CD4-positive, alpha-beta memory T cell (primary cell): ENCODE data around the gene SNED1. TPM values are rescaled to one million over a fixed set of nuclear protein-coding genes. Genes with fewer than 3 reads are reported as not detected.

Experiments
- CTCF ChIA-PET: fragments of 350-600 bp; sonication (Branson Sonifier 250); formaldehyde crosslinking; loops from one replicate; lab custom pipeline; 2021; ENCODE audit warnings: inconsistent platforms; ENCODE audit not compliant: partially characterized antibody; lab: Charles Lee
- POLR2A ChIA-PET: fragments of 350-600 bp; sonication (Branson Sonifier 250); formaldehyde crosslinking; loops from one replicate; lab custom pipeline; 2021; ENCODE audit not compliant: partially characterized antibody; lab: Charles Lee
- DNase-seq, 5 donors: peaks; one replicate each; pipeline versions ENCODE4 v3.0.0 to v3.0.0-alpha.2; 2020 to 2022; ENCODE audit warnings: mixed read lengths in 1 of 5
- H3K27ac ChIP-seq: one replicate; pipeline ENCODE4 v1.7.0; 2013; ENCODE audit warnings: low read depth, low read length
- H3K27me3 ChIP-seq: 2 replicates; pipeline ENCODE4 v1.7.0; 2013; ENCODE audit warnings: mild to moderate bottlenecking, low read length, moderate library complexity; ENCODE audit not compliant: insufficient read depth
- H3K36me3 ChIP-seq: 2 replicates; pipeline ENCODE4 v1.7.0; 2013; ENCODE audit warnings: mild to moderate bottlenecking, low read length, moderate library complexity; ENCODE audit not compliant: insufficient read depth
- H3K4me1 ChIP-seq: 2 replicates; pipeline ENCODE4 v1.7.0; 2013; ENCODE audit warnings: mild to moderate bottlenecking, low read length, moderate library complexity; ENCODE audit not compliant: insufficient read depth
- H3K4me3 ChIP-seq, 2 donors: one replicate each; pipeline ENCODE4 v1.7.0; 2013; ENCODE audit warnings: low read length in 2 of 2, mild to moderate bottlenecking in 1 of 2
- H3K9me3 ChIP-seq, 2 donors: one replicate each; pipeline ENCODE4 v1.7.0; 2013; ENCODE audit warnings: low read length in 2 of 2, control low read depth in 1 of 2; ENCODE audit not compliant: control insufficient read depth in 1 of 2
- H3K27ac Mint-ChIP-seq, 7 donors: one replicate each; pipeline ENCODE4 v1.8.0; 2020 to 2021; ENCODE audit warnings: mixed read lengths in 7 of 7, mild to moderate bottlenecking in 6 of 7, inconsistent platforms in 3 of 7, moderate library complexity in 3 of 7
- H3K27me3 Mint-ChIP-seq, 2 donors: one replicate each; pipeline ENCODE4 v1.8.0; 2020 to 2021; ENCODE audit warnings: mixed read lengths in 2 of 2
- H3K36me3 Mint-ChIP-seq, 2 donors: one replicate each; pipeline ENCODE4 v1.8.0; 2020 to 2021; ENCODE audit warnings: mixed read lengths in 2 of 2, inconsistent platforms in 1 of 2, mild to moderate bottlenecking in 1 of 2
- H3K4me1 Mint-ChIP-seq, 4 donors: one replicate each; pipeline ENCODE4 v1.8.0; 2020 to 2021; ENCODE audit warnings: mixed read lengths in 4 of 4, mild to moderate bottlenecking in 1 of 4
- H3K4me3 Mint-ChIP-seq, 8 donors: one replicate each; pipeline ENCODE4 v1.8.0; 2020 to 2021; ENCODE audit warnings: mixed read lengths in 8 of 8, mild to moderate bottlenecking in 7 of 8, moderate library complexity in 6 of 8, inconsistent platforms in 3 of 8
- H3K9me3 Mint-ChIP-seq, 8 donors: one replicate each; pipeline ENCODE4 v1.8.0; 2020 to 2021; ENCODE audit warnings: mixed read lengths in 8 of 8, mild to moderate bottlenecking in 5 of 8, inconsistent platforms in 3 of 8, moderate library complexity in 1 of 8
- intact Hi-C: fragments of 100-400 bp; cut with micrococcal nuclease; formaldehyde crosslinking; loops from one replicate; pipeline ENCODE4 v1.15.1; 2023
- polyA plus RNA-seq, 2 donors: library from polyadenylated mRNA; unstranded; fragments of 300-500 nt; fragmentation: Illumina TruSeq; gene quantifications; one replicate each; pipeline ENCODE4 v1.2.3, GENCODE V29; 2021
- total RNA-seq, 2 experiments: library from RNA; stranded (reverse); gene quantifications; one replicate each; pipeline ENCODE4 v1.2.3, GENCODE V29; 2021

SNED1 gene
- total and polyA plus RNA-seq, 4 experiments from 2014 or later = 1.6 to 90.1 (median 44.2) TPM

- Histone ChIP-seq H3K4me1 (no peaks in the 10 kb centered on the region), H3K4me3 (no peak overlapping the region), H3K27ac (no peak overlapping the region), H3K27me3 (peaks cover 3% of the 10 kb centered on the region), H3K9me3 (no peaks in the 10 kb centered on the region), H3K36me3 (no peaks in the 10 kb centered on the region)
- Mint-ChIP-seq H3K27ac (peak overlapping the region in 1 of 7 donors; percentile 36), H3K9me3 (no peaks in the 10 kb centered on the region), H3K27me3 (peaks cover 7% of the 10 kb centered on the region in 2 donors), H3K36me3 (no peaks in the 10 kb centered on the region), H3K4me3 (no peak overlapping the region), H3K4me1 (peaks cover 0 to 11% (median 5%) of the 10 kb centered on the region in 4 donors)
- ChIA-PET CTCF (no interaction called here), POLR2A (no interaction called here)
- no peak for DNase-seq
- intact Hi-C loops = no loop called here
These were observed 5.7 kb upstream of the SNED1 start for GRCh38 chr2:240992572-240993291.

- Mint-ChIP-seq H3K27me3 (peaks cover 7% of the 10 kb centered on the region in 2 donors), H3K27ac (no peak overlapping the region), H3K4me3 (no peak overlapping the region), H3K4me1 (peaks cover 0 to 11% (median 5%) of the 10 kb centered on the region in 4 donors), H3K36me3 (no peaks in the 10 kb centered on the region), H3K9me3 (no peaks in the 10 kb centered on the region)
- no peak for DNase-seq
- no peak overlapping the region for H3K4me3 ChIP-seq
- H3K27ac ChIP-seq = no peak overlapping the region
- H3K9me3 ChIP-seq = no peaks in the 10 kb centered on the region
- H3K27me3 ChIP-seq = peaks cover 7% of the 10 kb centered on the region
- H3K36me3 ChIP-seq = no peaks in the 10 kb centered on the region
- no peaks in the 10 kb centered on the region for H3K4me1 ChIP-seq
- intact Hi-C loops = no loop called here
- CTCF ChIA-PET = no interaction called here
- POLR2A ChIA-PET = no interaction called here
These were observed 4.8 kb upstream of the SNED1 start for GRCh38 chr2:240993446-240994170.

GRCh38 chr2:240994171-240994896 is 4.1 kb upstream of the SNED1 start:
- peaks cover 7% of the 10 kb centered on the region for H3K27me3 ChIP-seq
- H3K9me3 Mint-ChIP-seq = no peaks in the 10 kb centered on the region
- intact Hi-C loops = no loop called here
- CTCF ChIA-PET = no interaction called here
- H3K36me3 ChIP-seq = no peaks in the 10 kb centered on the region
- H3K4me1 Mint-ChIP-seq = peaks cover 0 to 11% (median 5%) of the 10 kb centered on the region in 4 donors
- no peak for DNase-seq
- no peaks in the 10 kb centered on the region for H3K4me1 ChIP-seq
- H3K27me3 Mint-ChIP-seq = peaks cover 7% of the 10 kb centered on the region in 2 donors
- no peak overlapping the region for H3K4me3 Mint-ChIP-seq
- no peaks in the 10 kb centered on the region for H3K9me3 ChIP-seq
- no peak overlapping the region for H3K27ac ChIP-seq
- POLR2A ChIA-PET = no interaction called here
- no peak overlapping the region for H3K27ac Mint-ChIP-seq
- no peaks in the 10 kb centered on the region for H3K36me3 Mint-ChIP-seq
- H3K4me3 ChIP-seq = no peak overlapping the region

GRCh38 chr2:240995041-240996021 is 3.1 kb upstream of the SNED1 start:
- H3K4me1 ChIP-seq = no peaks in the 10 kb centered on the region
- Mint-ChIP-seq H3K4me1 (peaks cover 3 to 19% (median 5%) of the 10 kb centered on the region in 4 donors), H3K27ac (no peak overlapping the region), H3K9me3 (no peaks in the 10 kb centered on the region), H3K36me3 (no peaks in the 10 kb centered on the region), H3K4me3 (no peak overlapping the region), H3K27me3 (peaks cover 14 to 15% of the 10 kb centered on the region in 2 donors)
- ChIA-PET CTCF (no interaction called here), POLR2A (no interaction called here)
- H3K9me3 ChIP-seq = no peaks in the 10 kb centered on the region
- H3K36me3 ChIP-seq = no peaks in the 10 kb centered on the region
- H3K27ac ChIP-seq = no peak overlapping the region
- intact Hi-C loops = no loop called here
- DNase-seq = no peak
- H3K27me3 ChIP-seq = peaks cover 7% of the 10 kb centered on the region
- no peak overlapping the region for H3K4me3 ChIP-seq

GRCh38 chr2:240996161-240996833 is 2.1 kb upstream of the SNED1 start:
- Mint-ChIP-seq H3K36me3 (no peaks in the 10 kb centered on the region), H3K27me3 (peaks cover 14 to 16% of the 10 kb centered on the region in 2 donors), H3K4me1 (peaks cover 3 to 20% (median 5%) of the 10 kb centered on the region in 4 donors), H3K9me3 (no peaks in the 10 kb centered on the region), H3K4me3 (peak overlapping the region in 1 of 8 donors; percentile 25), H3K27ac (no peak overlapping the region)
- no peak overlapping the region for H3K27ac ChIP-seq
- peaks cover 7% of the 10 kb centered on the region for H3K27me3 ChIP-seq
- no peak overlapping the region for H3K4me3 ChIP-seq
- ChIA-PET CTCF (no interaction called here), POLR2A (interaction anchor here (0.6 kb wide), 1 partner anchor 27 kb away, joined by 3 read pairs; no protein-coding TSS in a partner anchor)
- H3K9me3 ChIP-seq = no peaks in the 10 kb centered on the region
- no peak for DNase-seq
- H3K4me1 ChIP-seq = no peaks in the 10 kb centered on the region
- no peaks in the 10 kb centered on the region for H3K36me3 ChIP-seq
- intact Hi-C loops = no loop called here

GRCh38 chr2:240996834-240997140 is 1.6 kb upstream of the SNED1 start:
- Histone ChIP-seq H3K27me3 (peaks cover 7% of the 10 kb centered on the region), H3K27ac (no peak overlapping the region), H3K4me1 (no peaks in the 10 kb centered on the region), H3K36me3 (no peaks in the 10 kb centered on the region), H3K9me3 (no peaks in the 10 kb centered on the region), H3K4me3 (no peak overlapping the region)
- ChIA-PET CTCF (no interaction called here), POLR2A (no interaction called here)
- Mint-ChIP-seq H3K4me1 (peaks cover 3 to 20% (median 5%) of the 10 kb centered on the region in 4 donors), H3K27me3 (peaks cover 14 to 16% of the 10 kb centered on the region in 2 donors), H3K36me3 (no peaks in the 10 kb centered on the region), H3K4me3 (no peak overlapping the region), H3K9me3 (no peaks in the 10 kb centered on the region), H3K27ac (no peak overlapping the region)
- DNase-seq = no peak
- intact Hi-C loops = no loop called here
